DOHH2 (cell line): Measurements from ENCODE around the gene USP48.

Experiments used
- CTCF ChIP-seq: fragments of 200-600 bp; sonication (generic); IDR thresholded peaks from one replicate; pipeline ENCODE4 v1.5.1; 2014; ENCODE audit warnings: antibody characterized with exemption, mild to moderate bottlenecking, low read depth, low read length; ENCODE audit not compliant: poor library complexity, severe bottlenecking
- EZH2phosphoT487 ChIP-seq: fragments of 200-600 bp; sonication (generic); IDR thresholded peaks from 2 replicates; pipeline ENCODE4 v1.6.1; 2017; ENCODE audit warnings: borderline replicate concordance, mild to moderate bottlenecking, antibody characterized with exemption, low read length, moderate library complexity, mixed read lengths

- TF ChIP-seq CTCF (no peak), EZH2phosphoT487 (no peak)
Observed at GRCh38 chr1:21650400-21650799, 132.5 kb downstream of the USP48 start.
